Thyroid gland (tissue), 4 donors: Measurements from ENCODE around the gene CYP24A1. TPM values are rescaled to one million over a fixed set of nuclear protein-coding genes. Genes with fewer than 3 reads are reported as not detected.

Experiments
- DNase-seq, 2 donors: peaks; one replicate each; pipeline ENCODE4 v3.0.0-alpha.2; 2019
- H3K27ac ChIP-seq, 3 donors: fragments of 200-600 bp; sonication (generic); 1 replicate in 2 of 3; 2 replicates in 1 of 3; pipeline ENCODE4 v1.5.1; 2016 to 2019; ENCODE audit warnings: mild to moderate bottlenecking in 1 of 3, moderate library complexity in 1 of 3
- H3K27me3 ChIP-seq: fragments of 200-600 bp; sonication (generic); one replicate; pipeline ENCODE4 v1.5.1; 2019
- H3K36me3 ChIP-seq, 2 donors: fragments of 200-600 bp; sonication (generic); one replicate each; pipeline ENCODE4 v1.5.1; 2016 to 2019
- H3K4me1 ChIP-seq, 2 donors: fragments of 200-600 bp; sonication (generic); one replicate each; pipeline ENCODE4 v1.5.1; 2017 to 2019
- H3K4me3 ChIP-seq, 3 donors: fragments of 200-600 bp; sonication (generic); replicated peaks in 1 of 3; 1 replicate in 2 of 3; 2 replicates in 1 of 3; pipeline ENCODE4 v1.5.1; 2016; ENCODE audit warnings: mild to moderate bottlenecking in 1 of 3
- H3K9me3 ChIP-seq: fragments of 200-600 bp; sonication (generic); one replicate; pipeline ENCODE4 v1.5.1; 2017
- CTCF ChIP-seq, 6 experiments: fragments of 200-600 bp in 3 of 6; fragments of 450-650 bp in 3 of 6; sonication (generic) in 3 of 6; IDR thresholded peaks; one replicate each; pipeline ENCODE4 v1.5.1; 2016 to 2019; ENCODE audit warnings: antibody characterized with exemption in 6 of 6, mild to moderate bottlenecking in 2 of 6, inconsistent platforms in 1 of 6, moderate library complexity in 1 of 6
- POLR2A ChIP-seq, 2 donors: fragments of 450-650 bp; IDR thresholded peaks; one replicate each; pipeline ENCODE4 v1.6.1; 2017; ENCODE audit warnings: antibody characterized with exemption in 2 of 2, mild to moderate bottlenecking in 2 of 2, moderate library complexity in 1 of 2
- WGBS, 2 donors: methylation state at CpG; one replicate each; pipeline ENCODE4 v1.1.5; 2017; 5-methylcytosine and 5-hydroxymethylcytosine counted together
- intact Hi-C: fragments of 100-400 bp; cut with DNase I; formaldehyde crosslinking; loops from one replicate; pipeline ENCODE4 v1.15.1; 2023
- total RNA-seq, 4 donors: library from RNA; depleted of rRNA; stranded (reverse); fragments of >200 nt; gene quantifications; one replicate each; pipeline ENCODE4 v1.2.3, GENCODE V29; 2016

The CYP24A1 gene
- total RNA-seq, 4 donors from 2014 or later, result 0.44 to 6.6 (median 0.67) TPM; not detected in 1

DNA sequence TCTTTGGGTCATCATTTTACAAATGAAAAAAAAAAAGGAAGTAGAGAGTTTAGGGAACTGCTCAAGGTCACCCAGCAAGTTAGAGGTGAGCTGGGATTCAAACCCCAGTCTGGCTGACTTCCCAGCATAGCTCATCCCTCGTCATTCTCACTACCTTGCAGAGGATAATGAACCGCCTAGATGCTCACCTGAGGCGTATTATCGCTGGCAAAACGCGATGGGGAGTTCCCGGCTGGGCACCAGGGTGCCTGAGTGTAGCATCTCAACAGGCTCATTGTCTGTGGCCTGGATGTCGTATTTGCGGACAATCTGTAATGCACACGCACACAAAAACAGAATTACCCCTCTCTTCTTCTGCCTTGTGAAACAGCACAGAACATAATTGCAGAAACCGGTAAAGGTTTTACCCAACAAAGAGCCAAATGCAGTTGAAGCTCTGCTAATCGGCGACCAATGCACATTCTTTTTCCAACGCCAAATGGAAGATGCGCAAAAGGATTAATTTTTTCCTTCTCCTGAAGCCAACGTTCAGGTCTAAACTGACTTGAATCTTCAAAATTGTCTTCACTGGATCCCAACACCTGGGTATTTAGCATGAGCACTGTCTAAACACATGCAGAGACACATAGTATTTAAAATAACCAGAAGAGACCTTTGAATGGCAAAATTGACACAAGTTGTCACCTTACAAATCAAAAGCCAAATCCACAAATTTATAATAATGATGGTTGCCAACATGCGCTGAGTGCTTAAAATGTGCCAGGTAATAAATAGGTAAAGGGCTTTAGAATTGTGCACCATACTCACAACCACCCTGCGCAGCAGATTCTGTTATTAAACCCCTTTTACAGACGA, 16.6 kb downstream of the CYP24A1 start:
- intact Hi-C loops, result no loop called here
- WGBS, 2 donors, result 87 to 89% methylated on average over 19 of the region's 19 CpGs
- no peak for TF ChIP-seq POLR2A (IDR thresholded peaks at IDR 0.05)
- TF ChIP-seq CTCF (IDR thresholded peaks at IDR 0.05), result no peak
- Histone ChIP-seq H3K4me1 (no peaks in the 10 kb centered on the region), H3K27me3 (no peaks in the 10 kb centered on the region), H3K36me3 (no peaks in the 10 kb centered on the region), H3K4me3 (no peak overlapping the region), H3K9me3 (no peaks in the 10 kb centered on the region), H3K27ac (no peak overlapping the region)
- no peak for DNase-seq

DNA sequence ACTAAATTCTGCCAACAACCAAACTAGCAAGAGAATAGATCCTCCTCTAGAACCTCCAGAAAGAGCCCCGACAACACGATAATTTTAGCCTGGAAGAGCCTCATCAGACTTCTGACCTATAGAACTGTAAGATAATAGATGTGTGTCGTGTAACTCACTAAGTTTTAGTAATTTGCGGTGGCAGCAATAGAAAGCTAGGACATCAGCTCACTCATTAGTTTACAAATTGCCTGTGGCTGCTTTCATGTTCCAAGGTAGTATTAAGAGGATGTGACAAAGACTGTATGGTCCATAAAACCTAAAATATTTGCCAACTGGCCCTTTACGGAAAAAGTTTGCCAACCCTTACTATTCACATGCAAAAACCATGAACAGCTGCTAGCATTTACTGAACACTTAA, 17.3 kb downstream of the CYP24A1 start:
- TF ChIP-seq POLR2A (IDR thresholded peaks at IDR 0.05), result no peak
- no peak for TF ChIP-seq CTCF (IDR thresholded peaks at IDR 0.05)
- Histone ChIP-seq H3K36me3 (no peaks in the 10 kb centered on the region), H3K27ac (no peak overlapping the region), H3K4me1 (no peaks in the 10 kb centered on the region), H3K4me3 (no peak overlapping the region), H3K27me3 (no peaks in the 10 kb centered on the region), H3K9me3 (no peaks in the 10 kb centered on the region)
- DNase-seq, result no peak
- WGBS, 2 donors, result 88 to 92% methylated on average over 5 of the region's 5 CpGs
- intact Hi-C loops, result no loop called here

DNA sequence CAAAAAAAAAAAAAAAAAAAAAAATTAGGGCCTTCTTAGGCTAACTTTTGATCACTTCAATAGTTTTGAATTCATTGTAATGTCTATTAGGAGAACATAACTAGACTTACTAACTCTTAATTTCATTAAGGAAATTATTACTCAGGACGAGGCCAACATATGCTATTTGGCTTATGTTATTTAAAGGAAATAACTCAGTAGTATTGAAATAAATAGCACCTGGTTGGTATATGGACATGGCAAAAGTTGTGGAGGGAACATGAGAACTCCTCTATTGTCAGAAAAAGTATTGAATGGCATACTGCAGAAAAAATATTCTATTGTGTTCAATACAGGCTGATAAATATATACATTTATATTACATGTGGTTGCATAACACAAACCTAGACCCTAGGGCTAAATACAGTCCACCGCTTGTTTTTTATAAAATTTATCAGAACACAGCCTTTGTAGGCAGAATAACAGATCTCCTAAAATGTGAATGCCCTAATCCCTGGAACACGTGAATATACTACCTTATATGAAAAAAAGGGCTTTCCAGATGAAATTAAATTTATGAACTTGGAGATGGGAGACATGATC, 18.0 kb downstream of the CYP24A1 start:
- no peak overlapping the region for H3K27ac ChIP-seq
- intact Hi-C loops, result no loop called here
- no peaks in the 10 kb centered on the region for H3K36me3 ChIP-seq
- no peaks in the 10 kb centered on the region for H3K27me3 ChIP-seq
- no peak for TF ChIP-seq CTCF (IDR thresholded peaks at IDR 0.05)
- TF ChIP-seq POLR2A (IDR thresholded peaks at IDR 0.05), result no peak
- no peaks in the 10 kb centered on the region for H3K4me1 ChIP-seq
- WGBS, 2 donors, result 90 to 93% methylated on average over 3 of the region's 3 CpGs
- no peak overlapping the region for H3K4me3 ChIP-seq
- no peak for DNase-seq
- H3K9me3 ChIP-seq, result no peaks in the 10 kb centered on the region

GRCh38 chr20:54154439-54154838, 19.3 kb downstream of the CYP24A1 start:
- no peak for TF ChIP-seq CTCF (IDR thresholded peaks at IDR 0.05)
- TF ChIP-seq POLR2A (IDR thresholded peaks at IDR 0.05), result no peak
- Histone ChIP-seq H3K36me3 (no peaks in the 10 kb centered on the region), H3K4me1 (no peaks in the 10 kb centered on the region), H3K4me3 (no peak overlapping the region), H3K27ac (no peak overlapping the region), H3K27me3 (no peaks in the 10 kb centered on the region), H3K9me3 (no peaks in the 10 kb centered on the region)
- no peak for DNase-seq
- 64 to 81% methylated on average over 2 of the region's 2 CpGs for WGBS, 2 donors
- intact Hi-C loops, result no loop called here

GRCh38 chr20:54153847-54154246, 19.9 kb downstream of the CYP24A1 start:
- TF ChIP-seq CTCF (IDR thresholded peaks at IDR 0.05), result no peak
- no peak for TF ChIP-seq POLR2A (IDR thresholded peaks at IDR 0.05)
- Histone ChIP-seq H3K27me3 (no peaks in the 10 kb centered on the region), H3K36me3 (no peaks in the 10 kb centered on the region), H3K4me1 (no peaks in the 10 kb centered on the region), H3K9me3 (no peaks in the 10 kb centered on the region), H3K4me3 (no peak overlapping the region), H3K27ac (no peak overlapping the region)
- DNase-seq, result no peak
- WGBS, 2 donors, result 69 to 72% methylated on average over 1 of the region's 1 CpG
- intact Hi-C loops, result no loop called here
